Testis (tissue), 2 donors: Measurements from ENCODE around the gene CCDC175.

Experiments used
- POLR2A ChIP-seq: fragments of 450-650 bp; IDR thresholded peaks from one replicate; pipeline ENCODE4 v1.6.1; 2017; ENCODE audit warnings: antibody characterized with exemption, mild to moderate bottlenecking, moderate library complexity
- TF ChIP-seq, protein P1 (sequence below), 3 experiments: fragments of 450-650 bp in 2 of 3; fragments of 200-600 bp in 1 of 3; sonication (generic) in 1 of 3; IDR thresholded peaks; one replicate each; pipeline ENCODE4 v1.5.1; 2016 to 2019; ENCODE audit warnings: antibody characterized with exemption in 3 of 3, mild to moderate bottlenecking in 2 of 3, moderate library complexity in 1 of 3

DNA sequence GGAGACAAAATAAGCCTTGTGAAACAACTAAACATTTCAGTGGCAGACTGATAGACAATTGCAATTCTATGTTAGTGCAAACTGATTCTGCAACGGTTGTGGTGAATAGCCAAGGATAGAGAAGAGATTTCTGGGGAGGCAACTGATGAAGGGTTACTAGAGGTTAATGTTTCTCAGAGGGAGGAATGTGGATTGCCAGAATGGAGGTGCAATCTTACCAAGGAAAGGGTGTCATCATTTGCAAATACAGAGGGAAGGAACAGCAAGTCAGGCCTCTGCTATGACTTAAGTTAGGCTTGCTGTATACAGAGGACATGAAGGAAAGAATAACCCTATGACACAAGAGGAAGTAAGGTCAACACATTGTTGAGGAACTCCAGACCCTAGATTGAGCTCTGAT, 35.8 kb downstream of the CCDC175 start:
- no peak for TF ChIP-seq POLR2A
- TF ChIP-seq, protein P1, sequence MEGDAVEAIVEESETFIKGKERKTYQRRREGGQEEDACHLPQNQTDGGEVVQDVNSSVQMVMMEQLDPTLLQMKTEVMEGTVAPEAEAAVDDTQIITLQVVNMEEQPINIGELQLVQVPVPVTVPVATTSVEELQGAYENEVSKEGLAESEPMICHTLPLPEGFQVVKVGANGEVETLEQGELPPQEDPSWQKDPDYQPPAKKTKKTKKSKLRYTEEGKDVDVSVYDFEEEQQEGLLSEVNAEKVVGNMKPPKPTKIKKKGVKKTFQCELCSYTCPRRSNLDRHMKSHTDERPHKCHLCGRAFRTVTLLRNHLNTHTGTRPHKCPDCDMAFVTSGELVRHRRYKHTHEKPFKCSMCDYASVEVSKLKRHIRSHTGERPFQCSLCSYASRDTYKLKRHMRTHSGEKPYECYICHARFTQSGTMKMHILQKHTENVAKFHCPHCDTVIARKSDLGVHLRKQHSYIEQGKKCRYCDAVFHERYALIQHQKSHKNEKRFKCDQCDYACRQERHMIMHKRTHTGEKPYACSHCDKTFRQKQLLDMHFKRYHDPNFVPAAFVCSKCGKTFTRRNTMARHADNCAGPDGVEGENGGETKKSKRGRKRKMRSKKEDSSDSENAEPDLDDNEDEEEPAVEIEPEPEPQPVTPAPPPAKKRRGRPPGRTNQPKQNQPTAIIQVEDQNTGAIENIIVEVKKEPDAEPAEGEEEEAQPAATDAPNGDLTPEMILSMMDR (IDR thresholded peaks at IDR 0.05): no peak
